ENCODE measurements around the gene FBXW5. TPM values are rescaled to one million over a fixed set of nuclear protein-coding genes. Genes with fewer than 3 reads are reported as not detected.

FBXW5 gene
- polyA plus RNA-seq, 3 donors: 85.3 to 117 (median 92.7) TPM

DNA sequence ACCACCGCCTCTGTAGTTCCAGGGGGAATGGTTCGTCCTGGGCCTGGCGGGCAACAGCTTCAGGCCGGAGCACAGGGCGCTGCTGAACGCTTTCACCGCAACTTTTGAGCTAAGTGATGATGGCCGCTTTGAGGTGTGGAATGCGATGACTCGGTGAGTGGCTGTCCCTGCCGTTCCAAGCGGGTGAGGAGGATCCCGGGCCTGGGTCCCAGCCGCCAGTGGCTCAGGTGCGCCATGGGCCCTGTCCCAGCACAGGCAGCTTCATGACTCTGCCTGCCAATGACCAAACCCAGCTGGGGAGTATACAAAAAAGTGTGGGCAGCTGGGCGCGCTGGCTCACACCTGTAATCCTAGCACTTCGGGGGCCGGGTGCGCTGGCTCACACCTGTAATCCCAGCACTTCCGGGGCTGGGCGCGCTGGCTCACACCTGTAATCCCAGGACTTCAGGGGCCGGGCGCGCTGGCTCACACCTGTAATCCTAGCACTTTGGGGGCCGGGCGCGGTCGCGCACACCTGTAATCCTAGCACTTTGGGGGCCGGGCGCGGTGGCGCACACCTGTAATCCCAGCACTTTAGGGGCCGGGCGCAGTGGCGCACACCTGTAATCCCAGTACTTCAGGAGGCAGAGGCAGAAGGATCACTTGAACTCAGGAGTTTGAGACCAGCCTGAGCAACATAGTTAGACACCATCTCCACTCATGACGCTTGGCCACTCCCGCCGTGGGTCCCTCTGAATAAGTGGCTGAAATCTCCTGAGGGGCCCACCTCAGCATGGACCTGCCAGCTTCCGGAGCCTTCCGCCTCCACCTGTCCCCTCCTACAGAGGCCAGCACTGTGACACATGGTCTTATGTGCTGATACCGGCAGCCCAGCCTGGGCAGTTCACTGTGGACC is 8.6 kb upstream of the FBXW5 start:
- Histone ChIP-seq H3K4me1 (ENCODE audit: control insufficient read depth in 1 of 2, insufficient read depth in 2 of 2, low read length in 2 of 2) (peaks cover 13 to 17% of the 10 kb centered on the region in 2 donors), H3K4me3 (replicated peaks in 1 of 3; ENCODE audit: low read depth in 2 of 3, low read length in 3 of 3) (no peak overlapping the region), H3K4me2 (replicated peaks; ENCODE audit: extremely low read depth, low read length, poor library complexity, severe bottlenecking) (no peak overlapping the region), H3K36me3 (replicated peaks in 1 of 2; ENCODE audit: control insufficient read depth in 1 of 2, insufficient read depth in 2 of 2, low read length in 2 of 2) (no peaks in the 10 kb centered on the region), H3K27ac (ENCODE audit: low read depth in 1 of 2, low read length in 2 of 2) (no peak overlapping the region), H3K9me3 (replicated peaks in 1 of 2; ENCODE audit: control insufficient read depth in 1 of 2, insufficient read depth in 1 of 2, low read length in 2 of 2) (no peaks in the 10 kb centered on the region), H3K79me2 (ENCODE audit: insufficient read depth, low read length) (no peaks in the 10 kb centered on the region), H4K20me1 (ENCODE audit: insufficient read depth, low read length) (no peaks in the 10 kb centered on the region), H2AFZ (ENCODE audit: insufficient read depth, low read depth, low read length, poor library complexity, severe bottlenecking) (no peak overlapping the region), H3K27me3 (ENCODE audit: control insufficient read depth in 2 of 2, insufficient read depth in 2 of 2, low read length in 2 of 2) (no peaks in the 10 kb centered on the region), H3K9ac (ENCODE audit: insufficient read depth, low read length, poor library complexity, severe bottlenecking) (no peak overlapping the region)
- H3K27me3 Mint-ChIP-seq (ENCODE audit: low read depth in 3 of 3): peaks cover 0 to 5% (median 0%) of the 10 kb centered on the region in 3 donors
- peaks cover 0 to 5% (median 3%) of the 10 kb centered on the region in 7 donors for H3K9me3 Mint-ChIP-seq
- peaks cover 8% of the 10 kb centered on the region for H3K4me1 Mint-ChIP-seq
- no peak for DNase-seq
- no peak for TF ChIP-seq CTCF (IDR thresholded peaks at IDR 0.05)
- H3K4me3 Mint-ChIP-seq: no peak overlapping the region
- no peaks in the 10 kb centered on the region for H3K36me3 Mint-ChIP-seq
- 97% methylated on average over 39 of the region's 44 CpGs for WGBS (ENCODE audit: insufficient coverage)
- no peak overlapping the region for H3K27ac Mint-ChIP-seq
- intact Hi-C loops (cut with micrococcal nuclease): loop anchor here in 1 of 2 donors (5.0 kb wide), 1 partner anchor 106 kb away; the partner anchor contains the start of gene PHPT1

DNA sequence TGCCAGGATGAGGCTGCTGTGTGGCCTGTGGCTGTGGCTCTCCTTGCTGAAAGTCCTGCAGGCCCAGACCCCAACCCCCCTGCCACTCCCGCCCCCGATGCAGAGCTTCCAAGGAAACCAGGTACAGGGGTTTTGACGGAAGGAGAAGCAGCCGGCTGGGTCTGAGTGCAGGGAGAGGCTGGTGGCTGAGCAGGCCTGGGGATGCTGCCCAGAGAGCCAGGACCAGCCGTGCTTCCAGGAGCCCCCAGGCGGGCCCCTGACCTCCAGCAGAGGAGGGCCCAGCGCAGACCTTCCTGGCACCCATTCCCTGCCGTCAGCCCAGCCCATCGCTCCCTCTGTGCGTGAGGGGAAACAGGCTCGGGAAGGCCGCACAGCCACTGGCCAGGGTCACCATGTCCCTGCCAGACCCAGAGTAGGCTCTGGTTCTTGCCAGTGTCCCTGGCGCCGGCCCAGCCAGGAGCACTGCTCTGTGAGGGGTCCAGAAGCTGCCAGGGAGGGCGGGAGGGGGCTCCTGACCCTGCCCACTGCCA is 7.8 kb upstream of the FBXW5 start:
- no peak for TF ChIP-seq CTCF (IDR thresholded peaks at IDR 0.05)
- Histone ChIP-seq H3K4me1 (ENCODE audit: control insufficient read depth in 1 of 2, insufficient read depth in 2 of 2, low read length in 2 of 2) (peaks cover 13 to 20% of the 10 kb centered on the region in 2 donors), H3K9ac (ENCODE audit: insufficient read depth, low read length, poor library complexity, severe bottlenecking) (no peak overlapping the region), H3K27ac (ENCODE audit: low read depth in 1 of 2, low read length in 2 of 2) (no peak overlapping the region), H2AFZ (ENCODE audit: insufficient read depth, low read depth, low read length, poor library complexity, severe bottlenecking) (no peak overlapping the region), H3K9me3 (replicated peaks in 1 of 2; ENCODE audit: control insufficient read depth in 1 of 2, insufficient read depth in 1 of 2, low read length in 2 of 2) (no peaks in the 10 kb centered on the region), H3K36me3 (replicated peaks in 1 of 2; ENCODE audit: control insufficient read depth in 1 of 2, insufficient read depth in 2 of 2, low read length in 2 of 2) (no peaks in the 10 kb centered on the region), H4K20me1 (ENCODE audit: insufficient read depth, low read length) (no peaks in the 10 kb centered on the region), H3K27me3 (ENCODE audit: control insufficient read depth in 2 of 2, insufficient read depth in 2 of 2, low read length in 2 of 2) (no peaks in the 10 kb centered on the region), H3K4me2 (replicated peaks; ENCODE audit: extremely low read depth, low read length, poor library complexity, severe bottlenecking) (no peak overlapping the region), H3K4me3 (replicated peaks in 1 of 3; ENCODE audit: low read depth in 2 of 3, low read length in 3 of 3) (no peak overlapping the region), H3K79me2 (ENCODE audit: insufficient read depth, low read length) (no peaks in the 10 kb centered on the region)
- 91% methylated on average over 13 of the region's 15 CpGs for WGBS (ENCODE audit: insufficient coverage)
- peaks cover 0 to 5% (median 3%) of the 10 kb centered on the region in 7 donors for H3K9me3 Mint-ChIP-seq
- DNase-seq: no peak
- no peak overlapping the region for H3K27ac Mint-ChIP-seq
- no peak overlapping the region for H3K4me3 Mint-ChIP-seq
- intact Hi-C loops (cut with micrococcal nuclease): loop anchor here in 1 of 2 donors (5.0 kb wide), 1 partner anchor 105 kb away; the partner anchor contains the start of gene PHPT1
- H3K4me1 Mint-ChIP-seq: peaks cover 9% of the 10 kb centered on the region
- H3K27me3 Mint-ChIP-seq (ENCODE audit: low read depth in 3 of 3): peaks cover 0 to 5% (median 0%) of the 10 kb centered on the region in 3 donors
- H3K36me3 Mint-ChIP-seq: no peaks in the 10 kb centered on the region
